ENCODE results near the gene ARL5C. TPM values are rescaled to one million over a fixed set of nuclear protein-coding genes. Genes with fewer than 3 reads are reported as not detected.

The ARL5C gene
- total RNA-seq, 1 donor from 2014 or later = not detected

GRCh38 chr17:39108461-39109375 is 57.2 kb downstream of the ARL5C start:
- no peaks in the 10 kb centered on the region for H3K9me3 ChIP-seq
- intact Hi-C loops (cut with DNase I) = no loop called here
- DNase-seq (no peak), ATAC-seq (no peak)
- H3K27me3 ChIP-seq (ENCODE audit: low read depth) = no peaks in the 10 kb centered on the region
- no peak for TF ChIP-seq CTCF (IDR thresholded peaks at IDR 0.05)
- no peak overlapping the region for H3K27ac ChIP-seq
- no peak overlapping the region for H3K4me3 ChIP-seq
- no peaks in the 10 kb centered on the region for H3K36me3 ChIP-seq
- H3K4me1 ChIP-seq = no peaks in the 10 kb centered on the region

- Histone ChIP-seq H3K27ac (no peak overlapping the region), H3K36me3 (no peaks in the 10 kb centered on the region)
- DNase-seq = no peak
Measured at GRCh38 chr17:39107973-39108372, 58.0 kb downstream of the ARL5C start.

GRCh38 chr17:39107155-39107554 is 58.8 kb downstream of the ARL5C start:
- Histone ChIP-seq H3K27me3 (ENCODE audit: low read depth) (no peaks in the 10 kb centered on the region), H3K36me3 (no peaks in the 10 kb centered on the region), H3K9me3 (no peaks in the 10 kb centered on the region), H3K4me1 (no peaks in the 10 kb centered on the region), H3K4me3 (no peak overlapping the region), H3K27ac (no peak overlapping the region)
- DNase-seq (no peak), ATAC-seq (no peak)
- TF ChIP-seq CTCF (IDR thresholded peaks at IDR 0.05) = no peak
- intact Hi-C loops (cut with DNase I) = no loop called here

More at GRCh38 chr17:39107973-39108372, 58.0 kb downstream of the ARL5C start:
- Histone ChIP-seq H3K4me1 (no peaks in the 10 kb centered on the region), H3K4me3 (no peak overlapping the region), H3K27me3 (ENCODE audit: low read depth) (no peaks in the 10 kb centered on the region), H3K9me3 (no peaks in the 10 kb centered on the region)
- ATAC-seq = no peak
- intact Hi-C loops (cut with DNase I) = no loop called here
- TF ChIP-seq CTCF (IDR thresholded peaks at IDR 0.05) = no peak

Other genes with a start within 250 kb of the ARL5C start
- not detected for gene FBXO47, start 198.8 kb downstream of the ARL5C start, total RNA-seq
- 19.5 TPM for gene PLXDC1, start 14.5 kb downstream of the ARL5C start, total RNA-seq
- 21.3 TPM for gene CACNB1, start 31.5 kb upstream of the ARL5C start, total RNA-seq
- 1,465 TPM for gene RPL19, start 34.1 kb upstream of the ARL5C start, total RNA-seq
- gene STAC2, start 59.8 kb upstream of the ARL5C start, total RNA-seq = 0.30 TPM
- 25.4 TPM for gene FBXL20, start 235.5 kb upstream of the ARL5C start, total RNA-seq